HG03060 (cell line): Measurements from ENCODE around the gene IFFO2.
"Not testable (repeated sequence)": the region's sequence is repeated elsewhere in the genome, so short reads cannot be mapped to it uniquely, and the experiment has no call there.

Source experiments
- ATAC-seq: cut with Tn5 transposase; IDR thresholded peaks from one replicate; pipeline ENCODE4 v1.9.1; 2021; ENCODE audit warnings: low read depth, moderate number of reproducible peaks; ENCODE audit not compliant: unreplicated experiment

The IFFO2 gene

DNA sequence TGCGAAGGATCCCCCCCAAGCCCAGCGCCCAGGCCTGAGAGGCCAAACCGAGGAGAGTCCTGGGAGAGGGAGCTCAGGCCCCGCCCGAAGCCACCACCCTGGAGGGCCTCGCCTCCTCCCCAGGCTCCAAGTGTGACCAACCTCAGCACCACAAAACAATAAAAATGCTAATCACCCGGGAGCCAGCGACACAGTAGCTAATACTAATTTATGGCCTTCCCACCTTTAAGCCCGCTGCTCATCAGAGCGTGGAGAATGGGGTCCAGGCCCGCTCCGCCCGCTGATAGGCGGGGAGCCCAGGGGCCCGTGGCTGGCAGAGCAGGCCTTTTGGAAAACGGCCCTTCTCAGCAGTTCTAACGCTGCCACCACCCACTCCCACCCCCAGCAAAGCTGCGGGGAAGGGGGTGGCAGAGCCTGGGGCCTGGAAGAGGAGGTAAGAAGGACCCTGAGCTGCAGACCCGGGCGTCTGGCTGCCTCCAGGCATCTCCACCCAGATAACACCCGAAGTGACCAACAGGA, 76.6 kb downstream of the IFFO2 start:
- ATAC-seq, result no peak

DNA sequence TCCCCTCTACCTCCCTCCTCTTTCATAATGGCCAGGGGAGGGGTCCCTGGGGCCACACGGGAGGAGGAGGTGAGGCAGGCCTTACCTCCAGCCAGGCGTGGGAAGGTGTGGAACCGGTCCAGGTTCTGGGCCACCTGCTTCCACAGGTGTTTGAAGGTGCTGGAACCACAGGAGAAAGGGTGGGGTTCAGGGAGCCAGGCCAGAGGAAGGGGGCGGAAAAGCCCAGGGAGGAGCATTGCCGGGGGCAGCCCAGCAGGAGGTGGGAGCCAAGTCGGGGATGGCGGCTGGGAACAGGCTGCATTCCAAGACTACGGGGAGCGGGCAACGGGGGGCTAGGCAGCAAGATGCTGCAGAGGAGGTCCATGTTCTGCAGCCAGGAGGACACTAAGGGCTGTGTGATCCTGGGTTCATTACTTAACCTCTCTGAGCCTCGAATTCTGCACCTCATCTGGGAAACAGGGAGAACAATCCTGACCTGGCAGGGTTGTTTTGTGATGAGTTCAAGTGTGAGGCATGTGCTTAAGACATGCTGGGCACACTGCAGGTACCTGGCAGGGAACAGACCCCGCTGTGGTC, 77.2 kb downstream of the IFFO2 start:
- ATAC-seq, result no peak

DNA sequence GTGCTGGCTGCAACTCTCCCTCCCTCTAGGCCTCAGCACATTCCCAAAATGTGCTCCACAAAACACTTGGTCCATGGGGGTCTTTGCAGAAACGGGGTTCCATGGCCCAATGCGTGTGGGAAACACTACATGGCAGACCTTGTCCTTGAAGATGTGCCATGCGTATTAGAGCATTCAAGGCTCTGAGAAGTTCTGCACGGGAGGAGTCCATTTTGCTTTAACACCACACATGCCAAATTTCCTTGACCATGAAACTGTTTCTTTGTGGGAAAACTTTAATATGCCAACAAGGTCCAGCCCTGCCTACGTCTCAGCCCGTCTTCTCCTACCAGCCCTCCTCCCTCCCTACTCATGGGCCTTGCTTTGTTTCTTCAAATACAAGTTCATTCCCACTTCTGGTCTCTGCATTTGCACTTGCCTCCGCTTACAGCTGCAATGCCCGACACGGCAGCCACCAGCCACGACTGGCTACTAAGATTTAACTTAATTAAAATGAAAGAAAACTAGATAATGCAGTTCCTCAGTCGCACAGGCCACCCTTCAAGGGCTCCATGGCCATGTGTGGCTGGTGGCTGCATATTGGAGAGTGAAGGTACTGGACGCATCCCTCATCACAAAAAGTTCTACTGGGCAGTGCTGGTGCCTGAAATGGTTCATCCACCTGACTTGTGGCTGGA, 77.8 kb downstream of the IFFO2 start:
- no peak for ATAC-seq

DNA sequence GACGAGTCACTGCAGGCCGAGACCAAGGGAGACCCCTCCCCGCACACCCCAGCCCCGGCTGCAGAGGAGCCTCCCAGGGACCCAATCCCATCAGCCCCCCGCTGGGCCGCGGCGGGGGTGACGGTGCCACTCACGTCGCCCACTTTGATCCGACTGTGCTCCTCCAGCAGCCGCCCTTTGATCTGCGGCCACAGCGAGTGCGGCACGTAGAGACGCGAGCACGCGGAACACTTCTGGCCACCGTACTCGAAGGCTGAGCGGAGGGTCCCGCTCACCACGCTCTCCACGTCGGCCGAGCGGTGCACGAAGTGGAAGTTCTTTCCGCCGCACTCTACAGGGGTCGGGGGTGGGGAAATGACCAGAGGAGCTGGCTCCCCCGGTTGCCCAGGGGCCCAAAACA, 79.2 kb downstream of the IFFO2 start:
- ATAC-seq, result no peak

DNA sequence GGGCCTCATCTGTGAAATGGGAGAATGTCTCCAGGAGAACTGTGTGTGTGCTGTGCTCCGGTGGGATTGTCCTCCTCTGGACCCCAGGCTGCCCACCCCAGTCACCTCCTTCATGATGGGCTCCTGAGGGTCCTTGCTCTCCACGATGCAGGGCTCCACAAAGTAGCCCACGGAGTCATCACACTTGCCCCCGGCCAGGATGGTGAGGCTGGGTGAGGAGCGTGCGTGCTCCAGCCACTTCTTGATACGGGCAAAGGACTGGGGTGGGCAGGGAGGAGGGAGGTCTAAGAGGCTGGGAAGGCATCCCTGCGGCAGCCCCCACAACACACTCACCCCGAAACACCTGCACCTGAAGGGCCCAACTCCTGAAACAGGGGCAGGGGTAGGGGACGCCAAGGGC, 80.3 kb downstream of the IFFO2 start:
- ATAC-seq, result no peak

DNA sequence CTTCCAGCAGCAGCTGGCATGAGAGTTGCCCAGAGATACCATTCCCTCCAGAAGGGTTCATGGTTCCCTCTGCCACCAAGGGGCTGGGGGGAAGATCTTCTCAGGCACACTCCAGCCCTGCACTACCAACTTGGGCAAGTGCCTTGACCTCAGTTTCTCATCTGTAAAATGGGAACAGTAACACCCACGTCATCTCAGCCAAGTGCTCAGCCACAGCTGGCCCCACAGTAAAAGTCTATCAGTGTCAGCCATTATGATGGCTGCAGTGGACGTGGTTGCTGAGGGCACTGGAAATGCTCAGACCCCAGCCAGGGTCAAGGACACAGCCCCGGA, 80.7 kb downstream of the IFFO2 start:
- ATAC-seq, result no peak

DNA sequence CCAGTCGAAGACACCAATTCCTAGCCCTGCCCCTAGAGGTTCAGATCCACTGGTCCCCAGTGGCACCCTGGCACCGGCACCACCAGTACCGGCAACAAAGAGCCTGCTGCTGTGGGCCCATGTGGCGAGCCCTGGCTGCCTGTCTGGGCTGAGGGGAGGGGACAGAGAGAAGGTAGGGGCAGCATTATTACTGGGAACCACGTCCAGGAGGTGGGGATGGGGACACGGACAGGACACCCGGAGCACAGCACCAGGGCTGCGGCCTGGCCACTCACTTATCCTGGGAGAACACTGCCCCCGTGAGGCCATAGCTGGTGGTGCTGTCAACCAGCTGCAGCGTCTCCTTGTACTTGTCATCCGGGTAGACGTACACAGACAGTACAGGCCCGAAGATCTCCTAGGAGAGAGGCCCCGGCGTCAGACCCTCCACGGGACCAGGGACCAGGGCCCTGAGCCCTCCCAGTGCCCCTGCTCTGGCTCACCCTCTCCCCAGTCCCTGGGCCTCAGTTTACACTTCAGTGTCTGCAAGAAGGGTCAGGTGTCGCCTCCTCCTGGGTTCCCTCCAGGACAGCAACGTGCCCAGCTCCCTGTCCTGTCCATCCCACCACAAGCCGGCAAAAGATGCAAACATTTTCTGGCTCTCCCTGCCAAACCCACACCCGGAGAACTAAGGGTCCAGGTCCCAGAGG, 81.2 kb downstream of the IFFO2 start:
- ATAC-seq, result no peak

DNA sequence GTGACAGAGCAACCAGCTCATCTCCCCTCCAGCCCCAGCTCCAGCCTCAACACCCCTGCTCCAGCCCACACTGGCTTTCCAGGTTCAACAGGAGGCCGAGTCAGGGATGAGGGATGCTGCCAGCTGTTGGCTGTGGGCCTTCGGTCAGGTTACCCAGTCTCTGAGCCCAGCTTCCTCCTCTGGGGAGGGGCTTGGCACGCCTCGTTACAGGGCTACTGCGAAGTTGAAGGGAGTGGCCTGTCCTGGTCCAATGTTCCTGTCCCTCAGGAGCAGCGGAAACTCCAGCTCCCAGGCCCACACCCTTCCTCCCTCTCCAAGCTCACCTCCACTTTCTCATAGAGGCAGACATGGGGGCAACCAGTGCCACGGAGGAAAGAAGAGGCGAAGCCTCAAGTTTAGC, 81.9 kb downstream of the IFFO2 start:
- no peak for ATAC-seq

DNA sequence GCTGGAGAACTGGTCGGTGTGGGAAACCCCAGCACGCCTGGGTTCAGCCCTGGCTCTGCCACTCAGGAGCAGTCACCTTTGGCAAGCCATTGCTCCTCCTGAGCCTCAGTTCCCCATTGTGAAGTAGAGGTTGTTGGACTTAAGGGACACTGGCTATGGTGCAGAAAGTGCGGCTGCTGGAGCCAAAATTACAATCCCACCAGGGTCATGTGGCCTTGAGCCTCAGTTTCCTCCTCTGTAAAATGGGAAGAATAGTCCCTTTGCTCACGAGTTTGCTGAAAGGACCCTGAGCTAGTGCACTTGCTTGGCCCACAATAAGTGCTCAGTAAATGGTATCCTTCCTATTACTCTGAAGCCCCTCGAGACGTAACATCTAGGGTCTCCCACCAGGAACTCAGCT, 82.4 kb downstream of the IFFO2 start:
- ATAC-seq, result no peak

DNA sequence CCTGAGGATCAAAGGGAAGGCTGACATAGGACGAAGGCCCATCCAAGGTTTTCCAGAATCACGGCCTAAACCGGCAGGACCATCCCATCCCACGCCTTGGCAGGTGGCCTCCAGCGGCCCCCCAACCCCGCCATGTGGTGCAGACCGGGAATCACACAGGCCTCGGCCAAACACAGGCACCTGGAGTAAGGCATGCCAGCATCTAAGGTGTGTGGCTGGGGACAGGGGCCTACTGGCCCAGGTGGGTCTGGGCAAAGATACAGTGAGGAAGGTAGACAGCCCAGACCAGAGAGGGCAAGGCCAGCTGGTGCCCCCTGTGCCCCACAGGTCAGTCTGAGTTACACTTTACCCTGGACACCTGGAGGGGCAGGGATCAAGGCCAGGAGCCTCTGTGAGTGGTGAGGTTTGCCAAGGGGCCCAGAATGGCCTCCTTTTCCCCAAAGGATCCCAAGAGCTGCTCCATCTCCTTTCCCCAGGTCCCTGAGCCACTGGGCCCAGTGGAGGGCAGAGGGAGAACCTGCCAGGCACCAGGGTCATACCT, 84.3 kb downstream of the IFFO2 start:
- ATAC-seq, result no peak

DNA sequence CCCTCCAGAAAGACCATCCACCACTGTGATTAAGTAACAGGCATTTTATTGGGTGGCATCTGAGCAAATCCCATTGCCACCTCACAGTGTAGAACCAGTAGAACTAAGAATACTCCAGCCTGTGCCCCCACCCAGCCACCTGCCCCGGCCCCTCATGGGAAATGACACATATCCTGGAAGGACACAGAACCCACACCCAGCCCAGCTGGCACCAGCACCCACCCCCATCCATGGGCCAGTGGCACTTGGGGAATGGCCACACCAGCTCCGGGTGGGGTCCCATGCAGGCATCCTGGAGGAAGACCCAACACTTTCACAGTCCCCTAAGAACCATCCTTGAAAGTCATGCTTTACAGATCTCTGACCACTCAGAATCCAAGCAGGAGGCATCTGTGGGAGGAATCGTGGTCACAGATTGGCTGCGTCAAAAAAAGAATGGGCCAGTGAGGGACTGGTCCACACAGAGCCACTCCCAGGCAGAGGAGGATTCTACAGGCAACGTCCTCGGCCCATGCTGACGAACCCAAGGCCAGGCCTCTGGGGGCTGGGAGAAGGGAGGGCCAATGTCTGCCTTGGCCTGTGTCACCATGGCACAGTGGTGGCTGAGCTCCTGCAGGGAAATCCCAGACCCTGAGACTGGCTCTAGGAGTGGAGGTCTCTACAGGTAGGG, 84.9 kb downstream of the IFFO2 start:
- no peak for ATAC-seq

DNA sequence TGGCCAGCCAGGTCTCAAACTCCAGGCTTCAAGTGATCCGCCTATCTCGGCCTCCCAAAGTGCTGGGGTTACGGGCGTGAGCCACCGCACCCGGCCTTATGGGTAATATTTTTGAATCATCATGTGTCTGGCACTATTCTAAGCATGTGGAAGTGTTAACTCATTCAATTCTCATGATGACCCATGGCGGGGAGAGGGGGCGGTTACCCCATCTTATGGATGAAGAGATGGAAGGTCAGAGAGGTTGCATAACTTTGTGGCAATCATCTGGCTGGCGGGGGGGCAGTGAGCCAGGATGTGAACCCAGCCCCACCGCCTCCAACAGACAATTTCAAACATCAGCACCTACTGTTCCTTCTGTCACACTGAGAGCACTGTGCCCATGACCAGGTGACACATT, 85.5 kb downstream of the IFFO2 start:
- no peak for ATAC-seq

DNA sequence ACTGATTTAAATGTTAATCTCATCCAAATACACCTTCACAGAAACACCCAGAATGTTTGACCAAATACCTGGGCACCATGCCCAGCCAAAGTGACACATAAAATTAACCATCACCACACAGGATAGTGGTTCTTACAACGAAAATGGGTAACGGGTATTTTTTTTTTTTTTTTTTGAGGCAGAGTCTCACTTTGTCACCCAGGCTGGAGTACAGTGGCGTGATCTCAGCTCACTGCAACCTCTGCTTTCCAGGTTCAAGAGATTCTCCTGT, 85.9 kb downstream of the IFFO2 start:
- ATAC-seq, result not testable (repeated sequence)

DNA sequence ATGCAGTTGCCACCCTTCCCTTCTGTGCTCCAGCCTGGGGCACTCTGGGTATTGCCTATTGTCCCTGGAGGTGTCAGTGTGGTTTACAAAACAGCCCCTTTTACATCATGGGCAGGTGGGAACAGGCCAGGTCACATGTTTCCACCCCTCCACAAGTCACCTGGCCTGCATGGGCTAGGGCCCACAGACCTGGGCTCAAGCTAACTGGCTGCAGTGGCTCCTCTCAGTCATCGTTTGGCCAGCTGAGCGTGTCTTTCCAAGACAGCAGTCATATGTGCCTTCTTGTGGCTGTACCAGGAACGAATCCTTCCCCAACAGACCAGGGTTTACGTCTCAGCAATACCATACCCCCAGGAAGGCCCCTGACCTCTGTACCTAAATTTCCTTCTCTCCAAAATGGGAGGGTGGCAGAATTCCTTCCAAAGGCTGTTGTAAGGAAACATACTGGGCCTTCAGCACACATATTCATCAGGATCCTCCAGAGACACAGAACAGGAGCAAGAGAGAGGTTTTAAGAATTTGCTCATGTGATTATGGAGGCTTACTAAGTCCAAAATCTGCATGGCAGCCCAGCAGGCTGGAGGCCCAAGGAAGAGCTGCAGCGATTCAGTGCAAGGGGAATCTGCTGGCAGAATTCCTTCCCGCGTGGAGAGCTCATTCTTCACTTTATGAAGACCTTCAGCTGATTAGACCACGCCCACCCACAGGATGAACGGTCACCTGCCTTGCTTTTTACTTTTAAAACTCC, 86.5 kb downstream of the IFFO2 start:
- ATAC-seq, result no peak

DNA sequence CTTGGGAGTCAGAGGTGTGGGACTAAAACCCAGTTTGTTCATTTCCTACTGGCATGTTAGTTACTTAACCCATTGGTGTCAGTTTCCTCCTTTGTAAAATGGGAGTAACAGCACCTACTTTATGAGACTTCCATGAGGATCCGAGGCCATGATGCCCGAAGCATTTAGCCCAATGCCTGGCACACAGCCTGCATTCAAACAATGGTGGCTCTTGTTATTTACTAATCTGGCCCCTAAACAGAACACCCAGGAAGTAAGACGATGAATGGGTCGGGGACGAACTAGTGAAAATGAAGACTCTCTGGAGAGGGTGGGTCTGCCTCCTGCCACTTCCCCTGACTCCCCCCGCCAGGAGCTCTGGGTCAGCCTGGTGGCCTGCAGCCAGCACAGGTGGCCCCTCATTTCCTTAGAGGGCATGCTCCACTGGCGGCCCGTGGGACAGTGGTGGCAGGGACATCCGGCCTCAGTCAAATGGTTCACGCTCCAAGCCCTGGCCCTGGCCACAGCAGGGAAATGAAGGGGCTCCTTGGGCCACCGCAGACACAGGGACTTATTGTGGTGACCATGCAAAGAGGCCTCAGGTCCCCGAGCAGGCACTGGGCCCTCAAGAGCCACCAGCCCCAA, 87.6 kb downstream of the IFFO2 start:
- no peak for ATAC-seq

DNA sequence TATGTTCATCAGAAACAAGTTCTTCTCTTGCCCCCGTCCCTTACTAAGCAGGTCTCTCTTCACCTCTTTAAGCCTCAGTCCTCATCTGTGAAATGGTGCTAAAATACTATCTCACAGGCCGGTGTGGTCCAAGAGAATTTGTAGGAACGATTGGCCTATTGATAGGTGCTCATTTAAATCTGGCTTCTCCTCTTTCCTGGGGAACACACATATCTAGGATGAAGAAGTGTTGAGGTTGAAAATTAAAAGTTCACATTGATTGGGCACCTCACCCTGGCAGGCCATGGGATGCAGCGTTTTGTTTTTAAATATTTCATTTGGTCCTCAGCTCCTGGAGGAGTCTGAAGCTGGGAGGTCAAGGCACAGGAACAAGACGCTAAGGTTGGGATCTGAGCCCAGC, 88.1 kb downstream of the IFFO2 start:
- no peak for ATAC-seq

DNA sequence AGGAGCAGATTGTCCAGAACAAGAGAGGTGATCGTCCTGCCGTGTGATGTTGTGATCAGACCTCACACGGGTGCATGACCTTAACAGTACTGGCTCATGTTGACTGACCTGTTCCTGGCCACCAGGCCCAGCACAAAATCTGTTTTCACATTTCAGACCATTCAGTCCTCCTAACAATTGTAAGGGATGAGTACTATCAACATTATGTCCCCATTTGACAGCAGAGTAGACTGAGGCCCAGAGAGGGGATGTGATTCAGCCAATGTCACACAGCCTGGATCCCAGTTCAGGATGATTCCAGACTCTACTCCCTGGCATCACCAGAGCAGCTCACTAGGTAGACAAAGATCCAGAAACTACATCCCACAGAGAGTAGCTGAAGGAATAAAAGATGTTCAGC, 89.6 kb downstream of the IFFO2 start:
- ATAC-seq, result no peak

DNA sequence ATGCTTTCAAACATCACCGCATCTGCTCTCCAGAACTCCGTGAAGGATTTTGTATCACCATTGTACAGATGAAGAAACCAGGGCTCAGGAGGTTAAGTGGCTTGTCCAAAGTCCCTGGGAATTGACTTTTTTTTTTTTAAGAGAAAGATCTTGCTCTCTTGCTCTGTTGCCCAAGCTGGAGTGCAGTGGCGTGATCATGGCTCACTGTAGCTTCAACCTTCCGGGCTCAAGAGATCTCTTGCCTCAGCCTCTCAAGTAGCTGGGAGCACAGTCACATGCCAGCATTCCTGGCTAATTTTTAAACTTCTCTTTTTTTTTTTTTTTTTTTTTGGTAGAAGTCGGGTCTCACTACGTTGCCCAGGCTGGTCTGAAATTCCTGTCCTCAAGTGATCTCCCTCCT, 90.2 kb downstream of the IFFO2 start:
- no peak for ATAC-seq

DNA sequence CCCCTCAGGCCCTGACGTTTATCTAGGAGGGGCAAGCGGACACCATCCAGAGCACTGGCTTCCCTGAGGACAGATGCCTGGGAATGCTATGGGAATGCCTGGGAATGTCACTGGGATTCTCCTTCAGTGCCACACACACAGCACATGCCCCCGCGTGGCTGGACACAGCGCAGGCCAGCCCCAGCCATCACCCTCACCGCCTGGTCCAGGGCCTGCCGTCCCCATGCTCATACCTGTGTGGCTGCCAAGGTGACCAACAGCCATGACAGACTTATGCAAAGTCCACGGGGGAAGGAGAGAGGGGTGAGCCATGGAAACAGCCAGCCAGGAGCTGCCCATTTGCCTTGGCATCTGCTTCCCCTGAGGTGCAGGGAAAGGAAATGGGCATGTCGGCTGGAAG, 91.3 kb downstream of the IFFO2 start:
- no peak for ATAC-seq

DNA sequence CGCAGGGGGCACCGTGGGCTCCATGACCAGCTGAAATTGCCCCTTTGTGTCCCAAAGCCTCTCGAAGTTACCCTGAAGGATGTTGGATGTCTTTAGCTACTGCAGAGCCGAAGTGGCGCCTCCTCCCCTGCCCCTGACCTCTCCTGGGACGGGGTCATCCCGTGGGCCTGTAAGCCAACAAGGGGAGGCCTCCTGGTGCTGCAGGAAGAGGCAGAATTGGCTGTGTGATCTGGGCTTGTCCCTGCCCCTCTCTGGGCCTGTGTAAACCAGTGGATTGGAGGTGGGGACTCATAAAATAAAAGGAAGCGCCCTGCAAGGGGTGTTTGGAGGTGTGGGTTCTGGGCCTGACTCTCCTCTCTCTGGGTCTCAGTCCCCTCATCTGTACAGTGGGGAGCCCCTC, 94.9 kb downstream of the IFFO2 start:
- ATAC-seq, result no peak
